Dedifferentiated amniotic fluid mesenchymal stem cell (primary cell): ENCODE results near the gene IL34.

Source experiments
- DNase-seq: peaks from one replicate; pipeline ENCODE4 v3.0.0-alpha.2; 2016; ENCODE audit errors: extremely low spot score

The IL34 gene

DNA sequence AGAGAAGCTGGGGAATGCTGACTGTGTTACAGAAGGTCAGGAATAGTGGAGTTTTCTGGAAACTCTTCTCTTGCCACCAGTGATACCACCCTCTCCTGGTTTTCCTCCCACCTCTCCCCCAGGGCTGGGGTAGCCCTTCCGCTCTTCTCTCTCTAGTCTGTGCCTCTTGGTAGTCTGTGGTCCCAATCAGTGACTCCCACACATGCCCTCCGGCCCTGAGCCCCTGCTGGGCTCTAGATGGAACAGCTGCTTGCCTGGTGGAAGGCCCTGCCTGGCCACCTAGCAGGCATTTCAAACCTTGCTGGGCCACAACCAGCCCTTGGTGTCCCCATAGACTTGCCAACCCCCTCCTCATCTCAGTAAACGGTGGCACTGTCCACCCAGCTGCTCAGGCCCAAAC lies 54.7 kb downstream of the IL34 start:
- no peak for DNase-seq

DNA sequence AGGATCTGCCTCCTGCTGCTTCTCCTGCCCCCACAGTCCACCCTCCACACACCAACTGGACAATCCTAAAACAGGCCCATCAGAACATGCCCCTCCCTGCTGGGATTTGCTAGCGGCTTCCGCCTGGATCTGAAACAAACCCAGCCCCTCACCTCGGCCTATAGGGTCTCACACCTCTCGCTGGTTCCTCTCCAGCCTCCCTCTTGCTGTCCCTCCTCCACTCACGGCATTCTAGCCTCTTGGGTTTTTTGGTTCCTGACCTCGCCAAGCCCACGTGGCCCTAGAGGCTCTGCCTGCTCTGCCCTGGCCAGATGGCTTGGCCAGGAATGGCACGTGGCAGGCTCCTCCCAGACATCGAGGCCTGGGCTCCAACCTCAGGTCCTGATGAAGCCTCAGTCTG lies 55.2 kb downstream of the IL34 start:
- DNase-seq: no peak

DNA sequence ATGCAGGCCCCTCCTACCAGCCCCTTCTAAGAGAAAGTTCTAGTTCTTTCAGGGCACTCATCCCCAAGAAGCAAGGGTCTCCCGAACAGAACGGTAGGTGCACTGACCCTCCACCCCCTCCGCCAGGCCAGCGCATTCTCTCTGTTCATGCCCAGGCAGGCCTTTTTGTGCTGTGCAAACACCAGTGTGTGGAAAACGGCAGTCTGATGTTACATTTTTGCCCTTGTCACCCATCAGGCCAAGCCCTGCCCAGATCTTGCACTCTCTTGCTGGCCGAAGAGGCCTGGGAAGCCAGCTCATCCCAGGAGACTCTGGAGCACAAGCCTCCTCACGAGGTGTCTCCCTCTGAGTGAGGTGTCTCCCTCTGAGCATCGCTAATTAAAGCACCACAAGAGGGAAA lies 55.6 kb downstream of the IL34 start:
- no peak for DNase-seq

DNA sequence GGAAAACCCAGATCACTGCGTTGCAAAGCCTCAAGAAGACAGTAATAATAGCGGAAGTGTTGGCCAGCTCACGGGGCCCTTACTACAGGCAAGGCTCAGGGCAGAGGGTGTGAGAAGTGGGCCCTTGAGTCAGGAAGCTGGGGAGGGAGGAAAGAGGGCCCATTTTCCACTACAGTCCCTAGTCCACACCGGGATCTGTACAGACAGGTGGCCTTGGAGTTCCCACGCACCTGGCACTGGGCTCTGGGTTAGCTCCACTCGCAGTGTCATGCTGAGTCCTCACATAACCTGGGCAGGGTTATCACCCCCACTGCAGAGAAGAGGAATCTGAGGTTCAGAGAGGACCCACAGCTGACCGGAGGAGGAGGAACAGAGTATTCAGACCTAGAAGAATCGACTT lies 56.3 kb downstream of the IL34 start:
- DNase-seq: no peak

DNA sequence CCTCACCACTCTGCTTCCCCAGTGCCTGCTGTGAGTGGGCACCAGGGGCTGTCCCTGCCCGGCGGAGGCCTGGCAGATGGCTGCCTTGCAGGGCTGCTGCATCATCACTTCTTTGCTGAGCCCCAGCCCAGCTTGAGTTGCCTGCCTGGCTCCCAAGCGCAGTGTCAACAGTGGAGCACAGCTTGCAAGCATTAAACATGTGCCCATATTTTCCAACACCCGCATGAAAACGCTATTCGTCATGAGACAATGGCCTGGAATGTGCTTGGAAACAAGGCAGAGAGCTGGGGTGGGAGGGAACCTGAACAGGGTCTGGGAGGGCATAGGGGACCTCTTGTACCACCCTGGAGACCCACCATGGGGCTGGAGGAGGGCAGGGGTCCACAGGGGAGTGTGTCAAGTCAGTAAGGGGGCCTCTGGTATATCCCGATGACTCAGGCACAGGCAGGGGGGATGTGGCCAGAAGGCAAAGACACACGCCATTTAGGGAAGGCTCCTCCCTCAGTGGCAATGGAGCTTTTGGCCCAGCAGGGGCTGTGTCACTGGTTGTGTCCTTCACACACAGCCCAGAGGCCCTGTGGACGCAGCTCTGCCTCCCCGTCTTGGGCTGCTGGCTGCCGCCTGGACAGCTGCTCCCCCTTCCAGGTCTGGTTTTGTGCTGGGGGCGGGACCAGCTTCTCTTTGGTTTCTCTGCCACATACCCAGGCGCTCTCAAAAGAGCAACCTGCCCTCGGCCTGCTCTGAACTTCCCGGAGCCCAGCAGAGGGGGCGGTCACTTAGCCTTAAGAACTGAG lies 56.9 kb downstream of the IL34 start:
- DNase-seq: peak; percentile 91

DNA sequence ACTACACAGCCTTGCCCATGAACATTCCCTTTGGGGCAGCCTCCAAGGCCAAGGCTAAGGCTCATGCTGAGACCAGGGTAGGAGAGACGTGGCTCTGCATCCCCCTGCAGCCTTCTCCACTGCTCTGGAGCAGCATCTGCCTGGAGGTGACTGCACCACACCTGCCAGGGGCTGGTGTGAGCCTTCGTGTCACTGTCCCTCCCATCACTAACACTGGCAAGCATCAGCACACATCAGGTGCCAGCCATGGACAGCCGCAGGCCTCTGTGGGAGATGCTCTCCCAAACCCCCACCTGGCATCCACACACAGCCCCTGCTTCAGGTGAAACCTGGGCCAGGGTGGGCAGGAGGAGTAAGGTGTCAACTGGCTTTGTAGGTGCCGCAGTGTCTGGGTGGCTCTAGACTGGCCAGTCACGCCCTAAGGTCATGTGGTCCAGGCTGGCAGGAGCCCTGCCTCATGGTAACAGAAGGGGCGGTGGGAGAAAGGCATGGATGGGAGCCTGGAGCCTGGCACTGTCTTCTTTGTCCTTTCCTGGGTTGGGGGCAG lies 57.5 kb downstream of the IL34 start:
- DNase-seq: no peak

DNA sequence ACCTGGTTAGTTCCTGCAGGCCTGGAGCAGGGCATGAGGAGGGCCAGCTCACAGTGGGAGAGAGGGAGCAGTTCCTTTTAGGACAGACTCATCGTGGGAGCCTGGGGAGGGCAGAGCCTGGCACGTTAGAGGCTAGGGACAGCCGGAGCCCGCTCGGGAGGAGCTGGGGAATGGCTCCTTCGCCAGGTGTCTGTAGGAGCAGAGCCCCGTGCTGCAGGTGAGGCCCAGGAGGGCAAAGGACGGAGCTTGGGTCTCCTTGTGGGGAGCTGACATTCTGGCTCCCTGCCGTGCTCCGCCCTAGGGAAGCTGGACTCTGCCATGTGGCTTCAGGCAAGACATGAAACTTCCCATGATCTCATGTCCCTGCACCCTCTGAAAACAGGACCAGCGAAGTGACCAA lies 58.2 kb downstream of the IL34 start:
- DNase-seq: no peak

DNA sequence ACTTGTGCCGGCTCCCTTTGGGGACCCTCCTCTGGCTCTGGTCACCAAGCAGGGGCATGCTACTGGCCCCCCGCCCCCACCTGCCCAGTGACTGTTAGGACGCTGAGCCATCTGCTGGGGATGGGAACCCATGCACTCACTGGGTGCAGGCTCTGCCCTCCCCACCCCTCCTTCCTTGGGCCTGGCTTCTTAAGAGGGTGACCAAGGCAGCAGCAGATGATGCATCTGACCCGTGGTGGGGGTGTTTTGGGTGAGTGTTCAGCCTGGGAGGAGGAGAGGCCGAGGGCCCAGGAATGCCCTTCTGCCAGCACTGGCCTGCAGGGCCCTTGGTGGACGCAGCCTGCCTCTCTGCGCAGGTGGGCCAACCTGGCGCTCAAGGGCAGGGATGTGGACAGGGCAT lies 58.7 kb downstream of the IL34 start:
- DNase-seq: no peak

DNA sequence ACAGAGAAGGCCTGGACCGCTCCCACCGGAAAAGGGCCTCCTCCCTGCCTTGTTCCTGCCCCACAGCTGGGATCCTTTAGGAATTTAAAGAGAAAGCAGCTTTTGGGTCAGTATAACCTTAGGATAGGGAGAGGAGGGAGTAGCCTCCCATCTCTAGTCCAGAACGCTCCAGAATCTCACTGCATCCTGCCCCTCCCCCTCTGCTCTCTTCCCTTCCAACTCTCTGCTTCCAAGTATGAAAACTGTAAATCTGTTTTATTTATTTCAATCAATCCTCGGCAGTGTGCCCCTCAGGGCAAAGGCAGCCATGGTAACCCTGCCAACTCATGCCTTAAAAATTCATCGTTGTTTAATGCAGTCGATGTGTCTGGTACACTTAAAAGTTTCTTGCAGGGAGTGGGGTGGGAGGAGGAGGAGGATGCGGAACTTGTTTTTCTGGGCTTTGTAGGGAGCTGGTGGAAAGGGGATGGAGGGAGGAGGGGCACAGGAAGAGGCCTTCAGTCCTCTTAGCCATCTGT lies 60.6 kb downstream of the IL34 start:
- peak; percentile 91 for DNase-seq

DNA sequence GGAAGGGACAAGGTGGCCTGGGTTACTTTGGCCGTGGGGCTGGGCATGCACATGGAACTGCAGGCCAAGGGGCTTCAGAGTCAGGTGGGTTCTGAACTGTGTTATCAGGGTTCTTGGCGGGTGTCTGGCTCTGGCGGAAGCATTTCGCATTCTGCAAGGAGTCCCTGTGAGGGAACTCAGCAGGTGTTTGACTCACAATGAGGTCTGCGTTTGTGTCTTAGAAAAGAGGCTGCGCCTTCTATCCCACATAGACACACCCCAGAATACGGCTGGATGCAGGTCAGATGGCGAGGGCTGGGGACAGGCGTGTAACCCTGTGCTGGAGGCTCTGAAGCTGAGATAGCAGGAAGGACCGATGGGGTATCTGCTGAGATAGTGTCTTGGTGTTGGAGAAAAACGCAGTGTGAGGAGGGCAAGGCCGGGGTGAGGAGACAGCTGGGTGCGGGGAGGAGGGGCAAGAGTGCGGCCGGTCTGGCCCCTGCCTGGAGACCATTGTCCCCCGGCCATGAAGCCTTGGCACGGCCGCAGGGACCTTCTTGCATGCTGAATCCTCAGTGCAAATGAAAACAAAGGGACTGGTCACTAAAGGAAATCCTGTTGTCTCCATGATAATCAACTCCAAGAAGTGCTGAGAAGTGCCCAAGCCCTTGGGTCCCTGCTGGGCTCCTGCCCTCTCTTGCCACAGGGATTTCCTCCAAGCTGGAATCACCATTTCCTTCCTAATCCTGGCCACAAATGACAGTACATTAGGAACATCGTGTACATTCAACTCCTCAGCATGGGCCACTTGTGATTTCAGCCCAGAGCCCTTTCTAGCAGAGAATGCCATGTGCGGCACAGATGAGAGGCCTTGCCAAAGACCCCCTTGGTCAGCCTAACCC lies 62.2 kb downstream of the IL34 start:
- DNase-seq: no peak

DNA sequence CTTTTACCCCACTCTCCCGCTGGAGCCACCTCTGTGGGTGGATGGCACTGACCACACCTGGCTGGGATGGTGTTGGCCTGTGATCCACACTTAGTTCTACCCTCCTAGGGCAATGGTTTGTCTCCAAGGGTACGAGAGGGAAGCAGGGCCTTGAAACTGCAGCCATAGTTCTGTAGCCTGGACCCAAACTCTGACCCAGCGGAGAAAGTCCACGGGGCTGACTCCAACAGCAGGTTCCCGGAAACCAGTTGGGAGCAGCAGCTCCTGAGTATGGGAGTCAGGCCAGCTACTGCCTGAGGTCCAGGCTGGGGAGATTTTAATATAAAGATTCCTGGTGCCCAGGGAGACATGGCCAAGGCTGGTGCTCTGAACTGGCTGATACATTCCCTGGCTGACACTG lies 63.1 kb downstream of the IL34 start:
- DNase-seq: no peak

DNA sequence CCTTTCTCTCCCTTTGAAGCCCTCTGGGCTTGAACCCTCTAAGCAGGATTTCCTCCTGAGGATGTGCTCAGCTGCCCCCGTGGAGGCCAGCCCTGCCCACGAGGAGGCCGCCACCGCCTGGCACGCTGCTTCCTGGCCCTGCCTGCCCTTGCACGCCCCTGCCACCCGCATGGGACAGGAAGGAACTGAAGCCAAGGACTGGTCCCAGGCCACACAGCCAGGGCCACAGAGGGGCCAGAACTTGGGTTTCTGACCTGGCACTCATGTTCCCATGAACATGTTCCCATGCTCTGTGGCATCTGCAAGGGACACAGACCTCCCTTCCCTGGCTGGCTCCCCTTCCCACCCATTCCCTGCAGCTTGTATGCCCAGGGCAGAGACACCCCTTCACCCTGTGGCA lies 63.6 kb downstream of the IL34 start:
- DNase-seq: no peak
